HG03521 (cell line): ENCODE results near the gene TRIM44.
"Not testable (repeated sequence)": the region's sequence is repeated elsewhere in the genome, so short reads cannot be mapped to it uniquely, and the experiment has no call there.

Experiments used
- ATAC-seq: cut with Tn5 transposase; IDR thresholded peaks from one replicate; pipeline ENCODE4 v1.9.1; 2021; ENCODE audit warnings: mild to moderate bottlenecking, moderate library complexity; ENCODE audit not compliant: unreplicated experiment

Gene TRIM44

DNA sequence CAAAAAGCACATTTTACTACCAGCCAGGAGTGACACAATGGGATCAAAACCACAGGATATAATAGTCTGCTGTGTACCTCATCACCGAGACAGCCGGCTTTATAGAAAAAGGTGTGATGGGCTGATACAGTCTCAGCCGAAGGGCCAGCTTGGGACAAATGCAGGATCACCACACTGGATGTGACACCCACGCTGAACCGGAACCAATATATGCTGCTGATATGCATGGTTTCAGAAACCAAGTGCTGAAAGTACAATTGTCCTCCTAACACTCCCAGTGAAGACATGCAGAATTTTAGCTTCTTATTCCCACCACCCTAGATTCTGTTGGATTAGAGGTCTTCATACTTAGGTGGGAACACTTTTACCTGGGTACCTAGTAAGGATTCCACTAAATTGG lies 184.3 kb downstream of the TRIM44 start:
- ATAC-seq: no peak

DNA sequence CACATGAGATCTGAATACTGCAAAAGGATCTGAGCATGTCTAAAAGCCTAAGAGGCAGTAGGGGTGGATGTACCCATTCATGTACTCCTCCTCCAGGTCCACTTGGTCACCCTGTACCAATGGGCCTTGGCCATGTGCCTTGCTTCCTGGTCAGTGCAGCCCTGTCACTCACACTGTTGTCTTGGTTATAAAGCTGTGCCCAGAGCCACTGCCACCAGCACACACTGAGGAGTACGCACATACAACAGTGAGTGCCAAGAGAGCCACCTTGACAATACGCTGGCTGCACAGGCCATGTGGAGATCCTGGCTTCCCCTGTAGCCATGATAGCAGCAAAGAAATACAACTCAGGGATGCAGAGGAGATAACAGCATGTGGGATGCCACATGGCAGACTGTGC lies 184.9 kb downstream of the TRIM44 start:
- no peak for ATAC-seq

DNA sequence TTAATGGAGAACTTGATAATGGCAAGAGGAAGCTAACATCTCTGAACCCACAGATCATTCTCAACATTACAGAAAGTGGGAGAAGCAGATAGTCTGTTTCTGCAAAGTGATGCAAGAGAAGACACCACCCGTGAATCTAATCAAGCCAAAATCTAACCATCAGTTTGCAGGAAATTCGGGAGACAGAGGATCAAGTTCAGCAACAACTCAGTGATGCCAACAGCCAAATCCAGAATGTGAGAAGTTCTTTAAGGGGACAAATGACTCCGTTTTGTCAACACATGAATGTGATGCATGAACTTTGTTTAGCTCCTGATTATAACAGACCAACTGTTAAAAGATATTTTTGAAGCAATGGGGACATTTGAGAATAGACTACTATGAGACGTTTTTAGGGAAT lies 186.0 kb downstream of the TRIM44 start:
- ATAC-seq: no peak

DNA sequence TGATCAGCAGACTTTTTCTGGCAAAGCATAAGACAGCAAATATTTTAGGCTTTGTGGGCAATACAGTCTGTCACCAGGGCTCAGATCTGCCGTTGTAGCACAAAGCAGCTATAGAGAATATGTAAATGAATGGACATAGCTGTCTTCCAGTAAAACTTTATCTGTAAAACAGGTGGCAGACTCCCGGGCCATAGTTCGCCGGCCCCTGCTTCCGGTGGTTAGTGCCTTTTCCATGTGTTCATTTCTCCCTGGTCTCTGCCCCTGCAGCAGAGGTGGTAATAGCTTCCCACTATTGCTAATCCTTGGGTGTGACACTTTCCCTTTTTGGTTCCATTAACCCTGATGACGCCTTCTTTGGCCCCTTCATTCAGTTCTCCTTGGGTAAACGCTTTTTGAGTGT lies 187.6 kb downstream of the TRIM44 start:
- ATAC-seq: no peak

DNA sequence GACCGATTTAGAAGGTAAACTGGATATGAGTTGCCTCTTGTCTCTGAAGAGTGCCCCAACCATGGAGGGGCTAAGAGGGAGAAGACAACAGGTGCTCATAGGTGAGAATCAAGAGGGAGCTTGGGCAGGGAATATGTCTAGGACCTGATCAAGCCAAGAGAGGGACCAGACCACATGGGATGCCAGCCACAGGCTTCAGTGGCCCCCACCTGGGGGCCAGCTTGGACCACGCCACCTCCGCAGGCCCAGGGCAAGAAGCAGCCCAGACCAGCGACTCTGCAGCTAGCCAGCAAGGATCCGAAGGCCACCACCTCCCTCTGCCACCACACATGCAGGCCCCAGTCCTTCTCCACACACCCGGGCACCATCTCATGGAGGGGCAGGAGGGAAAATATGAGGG lies 188.8 kb downstream of the TRIM44 start:
- no peak for ATAC-seq

DNA sequence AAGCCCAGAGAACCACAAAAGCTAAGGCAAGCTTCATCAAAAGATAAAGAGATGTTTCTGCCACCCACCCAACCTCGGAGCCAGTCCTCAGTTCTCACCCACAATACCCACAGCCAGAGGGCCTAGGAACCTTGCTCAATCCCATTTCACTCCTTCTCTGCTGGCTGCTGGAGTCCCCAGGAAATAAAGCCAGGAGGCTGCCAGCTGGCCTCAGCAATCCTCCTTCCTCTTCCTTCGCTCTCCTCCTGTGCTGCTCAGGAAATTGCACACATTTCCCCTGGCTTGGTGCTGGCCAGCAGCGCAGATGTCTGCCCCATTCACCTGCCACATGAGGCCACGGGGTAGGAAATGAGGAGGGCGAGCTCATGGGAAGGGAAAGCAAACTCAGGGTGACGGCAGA lies 189.5 kb downstream of the TRIM44 start:
- ATAC-seq: no peak

DNA sequence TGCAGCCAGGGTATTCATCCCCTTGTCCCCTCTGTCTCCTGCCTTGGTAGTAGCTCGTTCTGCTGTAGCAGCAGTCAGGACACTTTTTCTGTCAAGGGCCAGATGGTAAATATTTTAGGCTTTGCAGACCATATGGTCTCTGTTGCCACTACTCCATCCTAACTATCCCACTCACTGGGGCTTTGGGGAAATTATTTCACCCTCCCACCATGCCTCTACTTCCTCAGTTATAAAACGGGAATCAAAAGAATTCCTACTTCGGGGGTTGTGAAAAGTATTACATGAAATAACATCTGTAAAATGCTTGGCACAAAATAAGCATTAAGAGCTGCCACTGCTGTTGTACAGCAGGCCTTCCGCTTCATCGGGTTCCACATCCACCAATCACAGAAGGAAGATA lies 191.4 kb downstream of the TRIM44 start:
- no peak for ATAC-seq

DNA sequence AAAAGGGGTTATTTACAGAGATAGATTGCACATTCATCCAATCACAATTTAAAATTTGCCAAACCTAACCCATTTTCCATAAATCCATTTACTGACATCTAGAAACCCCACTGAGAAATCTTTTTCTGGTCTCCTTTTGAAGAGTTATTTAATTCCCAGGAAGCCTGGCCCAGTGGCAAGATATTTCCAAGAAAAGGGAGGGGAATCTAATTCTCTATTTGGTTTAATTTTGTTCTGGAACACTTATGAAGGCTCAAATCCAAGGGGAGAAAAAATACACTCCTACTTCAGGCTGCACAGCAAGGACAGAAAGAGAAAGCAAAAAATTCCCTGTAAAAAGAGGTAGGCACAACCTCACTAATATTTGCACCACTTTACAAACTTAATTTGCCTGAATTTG lies 193.1 kb downstream of the TRIM44 start:
- ATAC-seq: no peak

DNA sequence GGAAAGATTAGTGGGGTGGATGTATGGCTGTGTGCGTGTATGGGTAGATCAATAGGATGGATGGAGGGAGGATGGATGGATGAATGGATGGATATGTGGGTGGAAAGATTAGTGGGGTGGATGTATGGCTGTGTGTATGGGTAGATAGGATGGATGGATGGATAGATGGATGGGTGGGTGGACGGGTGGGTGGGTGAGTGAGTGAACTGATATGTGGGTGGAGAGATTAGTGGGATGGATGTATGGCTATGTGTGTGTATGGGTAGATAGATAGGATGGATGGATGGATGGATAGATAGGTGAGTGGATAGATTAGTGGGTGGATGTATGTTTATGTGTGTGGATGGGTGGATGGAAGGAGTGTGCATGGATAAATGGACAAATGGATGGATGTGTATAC lies 193.7 kb downstream of the TRIM44 start:
- no peak for ATAC-seq

DNA sequence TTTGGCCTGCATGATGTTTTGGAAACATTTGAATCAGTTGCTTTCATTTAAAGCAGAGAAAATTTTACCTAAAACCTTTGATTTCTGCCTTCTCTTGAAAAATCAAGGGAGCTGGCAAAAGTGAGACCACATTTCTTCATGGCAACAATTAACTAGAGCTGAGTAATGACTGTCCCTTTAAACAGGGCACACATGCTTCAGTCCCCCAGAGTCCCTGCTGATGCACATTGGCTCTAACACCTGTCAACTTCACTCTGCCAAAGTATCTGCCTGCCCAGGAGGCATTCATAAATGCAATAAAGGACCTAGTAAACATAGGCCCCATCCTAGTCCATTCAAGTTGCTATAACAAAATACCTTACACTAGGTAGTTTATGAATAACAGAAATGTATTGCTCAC lies 194.2 kb downstream of the TRIM44 start:
- ATAC-seq: no peak

DNA sequence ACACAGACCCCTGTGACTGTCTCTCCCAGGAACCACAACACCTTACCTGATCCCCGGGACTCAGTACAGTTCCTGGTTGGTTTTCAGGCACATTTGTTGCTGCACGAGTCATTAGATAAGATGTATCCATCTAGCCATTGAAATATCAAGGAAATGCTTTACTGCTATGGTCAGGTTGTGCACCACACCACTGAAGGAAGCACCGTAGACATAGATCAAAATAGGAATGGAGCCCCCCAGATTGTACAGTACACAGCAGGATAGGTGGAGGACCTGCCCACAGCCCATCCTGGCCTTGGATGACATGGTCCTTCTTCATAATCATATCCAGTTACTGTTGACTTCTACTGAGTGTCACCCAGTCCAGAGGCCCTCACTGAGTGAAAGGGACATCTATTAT lies 195.3 kb downstream of the TRIM44 start:
- no peak for ATAC-seq

DNA sequence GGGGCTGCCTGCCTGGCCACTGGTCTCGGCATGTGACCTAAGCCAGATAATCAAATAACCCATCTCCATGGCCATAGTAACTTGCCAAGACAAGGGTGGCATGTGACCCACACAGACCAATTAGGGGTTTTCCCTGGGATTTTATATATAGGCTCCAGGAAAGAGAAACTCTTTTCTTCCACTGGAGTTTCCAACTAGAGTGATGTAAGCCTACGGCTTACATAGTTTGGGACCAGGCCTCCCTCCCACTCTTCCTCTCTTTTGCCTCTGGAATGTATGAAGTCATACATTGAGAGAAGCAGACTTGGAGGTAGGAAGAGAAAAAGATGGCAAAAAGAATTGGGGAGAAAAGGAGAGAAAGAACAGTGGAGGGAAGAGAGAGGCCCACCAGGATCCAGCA lies 196.7 kb downstream of the TRIM44 start:
- ATAC-seq: no peak

DNA sequence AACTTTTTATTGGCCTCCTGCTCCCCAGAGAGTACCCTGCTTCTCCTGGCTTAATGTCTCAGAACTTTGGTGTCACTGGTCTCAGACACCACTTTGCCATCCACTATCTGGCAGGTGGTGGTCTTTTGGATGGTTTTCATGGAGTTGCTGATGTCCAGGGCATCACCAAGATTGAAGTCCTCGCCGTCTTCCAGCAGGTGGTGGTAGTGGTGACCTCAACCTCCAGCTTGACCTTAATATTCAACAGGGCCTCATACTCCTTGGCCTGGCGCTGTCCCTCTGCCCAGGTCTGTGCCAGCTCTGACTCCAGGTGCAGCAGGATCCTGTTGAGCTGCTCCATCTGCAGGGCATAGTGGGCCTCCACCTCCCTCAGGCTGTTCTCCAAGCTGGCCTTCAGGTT lies 197.6 kb downstream of the TRIM44 start:
- not testable (repeated sequence) for ATAC-seq

DNA sequence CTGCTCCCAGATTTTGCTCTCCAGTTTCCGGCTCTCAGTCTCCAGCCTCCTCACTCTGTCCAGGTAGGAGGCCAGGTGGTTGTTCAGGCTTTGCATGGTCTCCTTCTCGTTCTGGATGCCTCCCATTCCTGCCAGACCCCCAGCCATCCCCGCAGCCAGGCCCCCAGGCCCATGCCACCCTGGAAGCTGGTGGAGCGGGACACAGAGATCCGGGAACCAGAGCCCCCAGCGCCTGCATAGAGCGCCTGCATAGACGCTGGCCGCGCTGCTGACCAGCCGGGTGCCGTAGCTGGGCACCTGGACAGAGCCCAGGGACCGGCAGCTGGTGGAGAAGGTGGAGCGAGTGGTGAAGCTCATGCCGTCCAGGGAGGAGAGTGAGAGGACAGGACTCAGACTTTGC lies 198.6 kb downstream of the TRIM44 start:
- ATAC-seq: no peak

DNA sequence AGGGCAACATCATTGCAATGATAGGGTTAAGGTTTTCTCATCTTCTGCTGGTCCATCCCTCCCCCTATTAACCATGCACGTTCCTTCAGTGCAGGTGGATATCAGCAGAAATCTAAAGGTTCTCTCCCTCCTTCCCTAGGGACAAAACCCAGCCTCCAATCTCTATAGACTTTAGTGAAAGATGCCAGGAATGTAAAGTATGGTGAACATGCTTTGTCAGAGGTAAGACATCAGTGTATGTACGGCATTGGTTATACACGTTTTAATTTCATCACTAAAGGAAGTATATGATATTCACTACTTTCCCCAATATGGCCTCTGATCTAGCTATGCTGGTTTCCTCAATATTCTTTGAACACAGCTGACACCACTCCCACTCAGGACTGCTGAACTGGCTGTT lies 200.1 kb downstream of the TRIM44 start:
- ATAC-seq: no peak

DNA sequence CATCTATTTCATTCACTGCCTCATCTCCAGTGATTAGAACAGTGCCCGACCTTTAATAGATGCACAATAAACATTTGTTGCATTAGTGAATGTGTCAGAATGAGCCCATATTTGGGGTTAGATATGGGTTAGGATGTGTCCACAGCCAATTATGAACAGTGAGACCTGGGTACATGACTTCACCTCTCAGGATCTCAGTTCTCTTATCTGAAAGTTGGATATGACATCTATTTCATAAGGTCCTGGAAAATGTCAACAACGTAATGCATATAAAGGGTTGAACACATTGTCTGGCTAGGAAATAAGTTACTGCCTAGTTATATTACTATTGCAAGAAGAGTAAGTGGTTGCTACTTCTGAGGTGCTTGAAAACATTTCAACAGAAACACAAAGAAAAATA lies 201.6 kb downstream of the TRIM44 start:
- ATAC-seq: no peak

DNA sequence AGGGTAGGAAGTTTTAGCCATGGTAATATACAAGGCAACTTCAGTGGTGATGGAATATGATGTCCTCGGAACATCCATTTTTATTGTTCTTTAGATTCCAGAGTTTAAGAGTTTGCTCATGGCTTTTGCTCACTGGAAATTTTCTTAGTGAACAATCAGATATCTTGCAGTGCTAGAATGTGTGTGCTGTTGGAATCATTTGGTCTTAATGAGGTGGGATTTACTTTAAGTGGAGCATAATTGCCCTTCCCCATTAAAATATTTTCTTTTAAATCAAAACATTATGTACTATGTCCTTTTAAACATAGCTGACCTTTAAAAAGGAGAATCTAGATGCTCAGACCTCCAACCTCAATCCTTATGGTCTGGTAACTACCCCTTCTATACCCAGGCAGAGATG lies 204.0 kb downstream of the TRIM44 start:
- ATAC-seq: no peak
